LNCAP (cell line): ENCODE results near the gene PPP1R14C.

ENCODE experiments used
- TF ChIP-seq, protein P1 (sequence below): fragments of 450-650 bp; IDR thresholded peaks from 2 replicates; pipeline ENCODE4 v1.5.1; 2017; ENCODE audit warnings: mild to moderate bottlenecking

The PPP1R14C gene, protein sequence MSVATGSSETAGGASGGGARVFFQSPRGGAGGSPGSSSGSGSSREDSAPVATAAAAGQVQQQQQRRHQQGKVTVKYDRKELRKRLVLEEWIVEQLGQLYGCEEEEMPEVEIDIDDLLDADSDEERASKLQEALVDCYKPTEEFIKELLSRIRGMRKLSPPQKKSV

DNA sequence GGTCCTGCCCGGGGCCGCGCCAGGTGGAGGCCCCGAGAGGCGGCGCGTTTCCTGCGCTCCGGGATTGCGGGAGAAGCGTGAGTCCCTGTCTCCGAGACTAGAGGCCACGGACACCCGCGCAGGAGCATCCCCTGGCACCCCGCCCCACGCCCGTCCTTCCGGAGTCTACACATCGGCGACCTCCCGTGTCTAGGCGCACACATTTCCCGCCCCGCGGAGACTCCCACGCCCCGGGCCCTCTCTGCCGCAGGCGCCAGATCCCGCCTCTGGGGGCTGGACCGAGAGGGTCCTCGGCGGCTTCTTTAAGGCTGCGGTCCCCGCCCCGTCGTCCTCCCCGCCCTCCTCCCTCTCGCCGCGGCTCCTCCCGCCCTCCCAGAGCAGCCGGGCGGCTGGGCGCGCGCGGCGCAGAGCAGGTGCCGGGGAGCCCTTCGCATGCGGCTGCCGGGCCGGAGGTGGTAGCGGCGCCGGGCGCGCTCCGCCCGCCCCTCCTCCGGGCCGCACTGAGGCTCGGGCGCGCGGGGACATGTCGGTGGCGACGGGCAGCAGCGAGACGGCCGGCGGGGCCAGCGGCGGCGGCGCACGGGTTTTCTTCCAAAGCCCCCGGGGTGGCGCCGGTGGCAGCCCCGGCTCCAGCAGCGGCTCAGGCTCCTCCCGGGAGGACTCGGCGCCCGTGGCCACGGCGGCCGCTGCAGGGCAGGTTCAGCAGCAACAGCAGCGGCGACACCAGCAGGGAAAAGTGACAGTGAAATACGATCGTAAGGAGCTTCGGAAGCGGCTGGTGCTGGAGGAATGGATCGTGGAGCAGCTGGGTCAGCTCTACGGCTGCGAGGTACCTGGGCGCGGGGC, at the start of gene PPP1R14C:
PPP1R14C (plus strand) TSS at position 375 of the 846 bp plus-strand sequence; CDS start at position 524, 149 bp downstream.
- TF ChIP-seq, protein P1, sequence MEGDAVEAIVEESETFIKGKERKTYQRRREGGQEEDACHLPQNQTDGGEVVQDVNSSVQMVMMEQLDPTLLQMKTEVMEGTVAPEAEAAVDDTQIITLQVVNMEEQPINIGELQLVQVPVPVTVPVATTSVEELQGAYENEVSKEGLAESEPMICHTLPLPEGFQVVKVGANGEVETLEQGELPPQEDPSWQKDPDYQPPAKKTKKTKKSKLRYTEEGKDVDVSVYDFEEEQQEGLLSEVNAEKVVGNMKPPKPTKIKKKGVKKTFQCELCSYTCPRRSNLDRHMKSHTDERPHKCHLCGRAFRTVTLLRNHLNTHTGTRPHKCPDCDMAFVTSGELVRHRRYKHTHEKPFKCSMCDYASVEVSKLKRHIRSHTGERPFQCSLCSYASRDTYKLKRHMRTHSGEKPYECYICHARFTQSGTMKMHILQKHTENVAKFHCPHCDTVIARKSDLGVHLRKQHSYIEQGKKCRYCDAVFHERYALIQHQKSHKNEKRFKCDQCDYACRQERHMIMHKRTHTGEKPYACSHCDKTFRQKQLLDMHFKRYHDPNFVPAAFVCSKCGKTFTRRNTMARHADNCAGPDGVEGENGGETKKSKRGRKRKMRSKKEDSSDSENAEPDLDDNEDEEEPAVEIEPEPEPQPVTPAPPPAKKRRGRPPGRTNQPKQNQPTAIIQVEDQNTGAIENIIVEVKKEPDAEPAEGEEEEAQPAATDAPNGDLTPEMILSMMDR = no peak

DNA sequence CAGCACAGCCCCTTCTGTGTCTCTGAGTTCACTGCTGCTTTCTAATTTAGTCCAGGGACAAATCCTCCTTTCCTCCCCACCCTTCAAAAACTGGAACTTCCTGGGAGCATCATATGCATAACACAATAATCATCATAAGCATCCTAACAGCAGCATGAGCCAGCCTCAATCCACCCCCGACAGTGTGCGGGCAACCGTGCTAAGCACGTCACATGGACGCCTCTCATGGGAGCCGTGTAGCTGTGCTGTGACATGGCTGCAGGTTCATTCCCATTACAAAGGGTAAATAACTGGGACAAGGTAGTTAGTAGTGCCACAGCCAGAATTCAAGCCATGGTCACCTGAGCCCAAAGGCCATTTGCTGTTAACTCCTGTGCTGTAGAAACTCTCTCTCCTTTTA, 49.4 kb upstream of the PPP1R14C start:
- TF ChIP-seq, protein P1 = no peak

DNA sequence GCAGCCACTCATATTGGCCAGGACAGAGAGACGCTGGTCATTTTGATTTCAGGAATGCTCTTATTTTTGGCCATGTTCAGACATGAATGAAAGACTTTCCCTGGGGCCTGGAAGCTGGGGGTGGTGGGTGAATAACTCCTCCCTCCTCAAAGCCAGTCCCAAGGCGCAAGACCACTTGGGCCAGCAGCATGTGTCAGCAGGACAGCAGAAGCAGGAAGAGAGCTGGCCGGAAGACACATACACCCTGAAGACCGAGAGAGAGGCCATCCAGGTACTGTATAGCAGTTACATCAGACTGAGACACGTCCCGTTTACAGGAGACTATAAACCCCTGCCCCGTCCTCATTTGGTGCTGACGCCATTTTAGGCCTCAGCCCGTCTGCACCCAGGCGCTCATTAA, 44.7 kb upstream of the PPP1R14C start:
- TF ChIP-seq, protein P1 = no peak

DNA sequence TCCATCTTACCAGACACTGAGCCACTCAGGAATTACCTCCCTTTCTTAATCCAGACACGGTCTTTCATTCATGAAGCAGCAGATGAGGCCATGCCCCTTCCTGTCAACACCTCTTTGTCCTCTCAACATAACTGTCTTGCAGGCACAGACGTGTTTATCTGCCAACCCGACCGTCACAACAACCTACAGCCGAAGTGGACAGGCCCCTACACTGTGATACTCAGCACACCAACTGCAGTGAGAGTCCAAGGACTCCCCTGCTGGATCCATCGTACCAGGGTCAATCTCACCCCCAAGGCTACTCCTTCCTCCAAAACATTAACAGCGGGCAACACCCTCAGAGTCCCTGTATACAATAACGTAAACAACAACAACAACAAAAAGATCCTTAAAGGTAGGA, 43.3 kb upstream of the PPP1R14C start:
- TF ChIP-seq, protein P1 = no peak

DNA sequence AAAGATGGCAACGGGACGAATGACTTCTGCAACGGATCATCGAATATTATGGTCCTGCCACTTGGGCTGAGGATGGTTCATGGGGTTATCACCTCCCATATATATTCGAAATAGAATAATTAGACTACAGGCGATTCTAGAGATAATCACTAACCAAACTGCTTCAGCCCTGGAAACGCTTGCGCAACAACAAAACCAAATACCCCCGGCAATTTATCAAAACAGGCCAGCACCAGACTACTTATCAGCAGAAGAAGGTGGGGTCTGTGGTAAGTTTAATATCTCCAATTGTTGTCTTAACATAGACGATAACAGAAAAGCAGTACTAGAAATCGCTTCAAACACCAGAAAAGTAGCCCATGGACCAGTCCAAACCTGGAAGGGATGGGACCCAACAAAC, 42.9 kb upstream of the PPP1R14C start:
- TF ChIP-seq, protein P1 = no peak

DNA sequence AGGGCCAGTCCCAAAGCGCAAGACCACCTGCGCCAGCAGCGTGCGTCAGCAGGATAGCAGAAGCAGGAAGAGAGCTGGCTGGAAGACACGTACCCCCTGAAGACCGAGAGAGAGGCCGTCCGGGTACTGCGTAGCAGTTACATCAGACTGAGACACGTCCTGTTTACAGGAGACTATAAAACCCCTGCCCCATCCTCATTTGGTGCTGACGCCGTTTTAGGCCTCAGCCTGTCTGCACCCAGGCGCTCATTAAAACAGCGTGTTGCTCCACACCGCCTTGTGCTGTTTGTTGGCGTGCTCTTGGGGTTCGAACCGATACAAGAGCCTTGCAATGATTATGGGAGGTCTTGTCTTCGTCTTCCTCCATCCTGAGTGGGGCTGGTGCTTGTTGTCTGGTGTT, 42.1 kb upstream of the PPP1R14C start:
- TF ChIP-seq, protein P1 = no peak

DNA sequence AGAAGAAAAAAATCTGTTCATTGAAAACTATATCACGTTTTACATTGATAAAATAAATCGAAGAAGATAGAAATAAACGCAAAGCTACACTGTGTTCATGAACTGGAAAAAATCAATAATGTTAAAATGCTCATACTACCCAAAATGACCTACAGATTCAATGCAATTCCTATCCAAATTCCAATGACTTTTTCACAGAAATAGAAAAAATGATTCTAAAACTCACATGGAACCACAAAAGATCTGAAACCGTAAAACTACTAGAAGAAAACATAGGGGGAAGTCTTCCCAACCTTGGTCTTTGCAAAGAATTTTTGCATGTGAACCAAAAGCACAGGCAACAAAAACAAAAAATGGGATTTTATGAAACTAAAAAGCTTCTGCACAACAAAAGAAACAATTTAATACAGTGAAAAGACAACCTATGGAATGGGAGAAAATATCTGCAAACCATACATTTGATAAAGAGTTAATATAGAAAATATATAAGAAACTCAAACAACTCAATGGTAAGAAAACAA, 40.0 kb upstream of the PPP1R14C start:
- TF ChIP-seq, protein P1 = no peak
